NCI-H1092 (cell line): ENCODE measurements around the gene KIFAP3.
"Not testable (repeated sequence)": the region's sequence is repeated elsewhere in the genome, so short reads cannot be mapped to it uniquely, and the experiment has no call there.

ENCODE experiments used
- DNase-seq: peaks from one replicate; lab custom pipeline; 2025; lab: John Stamatoyannopoulos, UW

Gene KIFAP3

GRCh38 chr1:170074250-170075157 is at the start of gene KIFAP3:
Gene KIFAP3, minus strand, starts transcription at chr1:170074695. Its CDS starts 228 bp downstream, at chr1:170074467.
- DNase-seq: peak; percentile 96

- DNase-seq: no peak
Observed at GRCh38 chr1:170122366-170122765, 47.9 kb upstream of the KIFAP3 start.

- no peak for DNase-seq
Observed at GRCh38 chr1:170114906-170115305, 40.4 kb upstream of the KIFAP3 start.

- DNase-seq: not testable (repeated sequence)
Observed at GRCh38 chr1:170113140-170113539, 38.6 kb upstream of the KIFAP3 start.

- DNase-seq: no peak
Observed at GRCh38 chr1:170097449-170097948, 23.0 kb upstream of the KIFAP3 start.

- DNase-seq: no peak
Observed at GRCh38 chr1:170096806-170097340, 22.4 kb upstream of the KIFAP3 start.

GRCh38 chr1:170095976-170096748 is 21.7 kb upstream of the KIFAP3 start:
- DNase-seq: no peak

GRCh38 chr1:170094697-170095616 is 20.5 kb upstream of the KIFAP3 start:
- DNase-seq: not testable (repeated sequence)

GRCh38 chr1:170086399-170087032 is 12.0 kb upstream of the KIFAP3 start:
- no peak for DNase-seq

GRCh38 chr1:170085091-170085490 is 10.6 kb upstream of the KIFAP3 start:
- no peak for DNase-seq

GRCh38 chr1:170078610-170079189 is 4.2 kb upstream of the KIFAP3 start:
- DNase-seq: no peak

- DNase-seq: no peak
Observed at GRCh38 chr1:170077926-170078325, 3.4 kb upstream of the KIFAP3 start.

GRCh38 chr1:170076952-170077351 is 2.5 kb upstream of the KIFAP3 start:
- DNase-seq: not testable (repeated sequence)

- no peak for DNase-seq
Observed at GRCh38 chr1:170076199-170076598, 1.7 kb upstream of the KIFAP3 start.

GRCh38 chr1:170075186-170075585 is 691 bp upstream of the KIFAP3 start:
- no peak for DNase-seq

- DNase-seq: no peak
Observed at GRCh38 chr1:170073893-170074249, 624 bp downstream of the KIFAP3 start.

- no peak for DNase-seq
Observed at GRCh38 chr1:170071378-170071777, 3.1 kb downstream of the KIFAP3 start.

GRCh38 chr1:170068923-170069322 is 5.6 kb downstream of the KIFAP3 start:
- DNase-seq: no peak

- DNase-seq: no peak
Observed at GRCh38 chr1:170067253-170067819, 7.2 kb downstream of the KIFAP3 start.

GRCh38 chr1:170064821-170065220 is 9.7 kb downstream of the KIFAP3 start:
- DNase-seq: no peak
